K562 (cell line): ENCODE measurements around the gene NLRP9.

Source experiments
- CTCF ChIP-seq, 3 experiments: IDR thresholded peaks in 2 of 3; conservative IDR thresholded peaks in 1 of 3; 2 replicates each; pipeline ENCODE4 v1.5.1; 2011 to 2012; ENCODE audit warnings: low read length in 3 of 3, mild to moderate bottlenecking in 3 of 3, control low read depth in 2 of 3, improper control_type of control experiment in 1 of 3, inconsistent platforms in 1 of 3, low read depth in 1 of 3, mixed read lengths in 1 of 3, moderate library complexity in 1 of 3; ENCODE audit not compliant: insufficient read depth in 2 of 3
- ELF1 ChIP-seq: fragments of 200-800 bp; sonication (Bioruptor generic); IDR thresholded peaks from 2 replicates; pipeline ENCODE4 v1.6.1; 2016; ENCODE audit warnings: missing genetic modification characterization, missing compliant biosample characterization
- HOMEZ ChIP-seq: fragments of 250-450 bp; sonication (Bioruptor Pico); IDR thresholded peaks from 2 replicates; pipeline ENCODE4 v1.4.0; 2020; ENCODE audit warnings: mild to moderate bottlenecking, moderate library complexity
- SIRT6 ChIP-seq: IDR thresholded peaks from one replicate; pipeline ENCODE4 v1.6.1; 2012; ENCODE audit warnings: low read depth, mild to moderate bottlenecking, control low read depth, inconsistent platforms, low read length, moderate library complexity
- SMAD1 ChIP-seq: fragments of 150-350 bp; IDR thresholded peaks from 2 replicates; pipeline ENCODE4 v1.6.1; 2014; ENCODE audit warnings: low read length, low read depth; ENCODE audit not compliant: partially characterized antibody
- SRSF9 ChIP-seq: fragments of 200-400 bp; formaldehyde crosslinking; IDR thresholded peaks from 2 replicates; pipeline ENCODE4 v1.6.1; 2017; ENCODE audit warnings: low read depth, low read length, borderline replicate concordance
- TCF7 ChIP-seq: sonication (generic); IDR thresholded peaks from 2 replicates; pipeline ENCODE4 v1.6.1; 2016; ENCODE audit warnings: antibody characterized with exemption, borderline replicate concordance
- TF ChIP-seq, protein P1 (sequence below): IDR thresholded peaks from 2 replicates; pipeline ENCODE4 v1.6.1; 2016; ENCODE audit warnings: missing genetic modification characterization, missing compliant biosample characterization
- TF ChIP-seq, protein P2 (sequence below), 3 experiments: fragments of 200-800 bp in 1 of 3; fragments of 250-450 bp in 1 of 3; fragments of 450-650 bp in 1 of 3; sonication (Bioruptor Pico) in 1 of 3; sonication (Bioruptor generic) in 1 of 3; formaldehyde crosslinking in 1 of 3; IDR thresholded peaks; 2 replicates each; pipeline versions ENCODE4 v1.6.1 to v1.8.0; 2016 to 2022; ENCODE audit warnings: mild to moderate bottlenecking in 2 of 3, missing genetic modification characterization in 2 of 3, missing compliant biosample characterization in 1 of 3, moderate library complexity in 1 of 3

DNA sequence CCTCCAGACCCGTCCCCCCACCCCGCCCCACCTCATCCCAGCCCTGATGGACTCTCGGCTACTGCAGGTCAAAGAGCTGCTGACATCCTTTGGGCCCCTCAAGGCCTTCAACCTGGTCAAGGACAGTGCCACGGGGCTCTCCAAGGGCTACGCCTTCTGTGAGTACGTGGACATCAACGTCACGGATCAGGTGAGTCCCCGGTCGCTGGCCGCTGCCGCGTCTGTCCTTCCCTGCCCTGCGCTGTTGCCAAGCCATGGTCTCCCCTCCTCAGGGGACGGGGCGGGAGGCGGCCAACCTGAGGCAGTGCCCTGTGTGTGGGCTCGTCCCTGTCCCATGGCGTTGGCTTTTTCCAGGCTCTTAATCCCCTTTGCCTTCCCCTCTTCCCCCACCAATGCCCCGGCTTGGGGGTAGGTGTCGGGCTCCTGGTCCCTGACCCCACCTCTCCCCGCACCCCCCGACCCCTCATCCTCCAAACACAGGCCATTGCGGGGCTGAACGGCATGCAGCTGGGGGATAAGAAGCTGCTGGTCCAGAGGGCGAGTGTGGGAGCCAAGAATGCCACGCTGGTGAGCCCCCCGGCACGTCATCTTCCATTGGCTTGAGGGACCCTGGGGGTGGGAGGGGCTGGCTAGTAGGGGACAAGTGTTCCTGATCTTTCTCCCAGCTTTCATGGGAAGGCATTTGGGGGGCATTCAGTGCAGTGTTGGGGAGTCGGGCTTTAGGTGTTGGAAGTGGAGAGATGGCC lies 69.4 kb downstream of the NLRP9 start:
- no peak for TF ChIP-seq ELF1 (tag)
- TF ChIP-seq, protein P1, sequence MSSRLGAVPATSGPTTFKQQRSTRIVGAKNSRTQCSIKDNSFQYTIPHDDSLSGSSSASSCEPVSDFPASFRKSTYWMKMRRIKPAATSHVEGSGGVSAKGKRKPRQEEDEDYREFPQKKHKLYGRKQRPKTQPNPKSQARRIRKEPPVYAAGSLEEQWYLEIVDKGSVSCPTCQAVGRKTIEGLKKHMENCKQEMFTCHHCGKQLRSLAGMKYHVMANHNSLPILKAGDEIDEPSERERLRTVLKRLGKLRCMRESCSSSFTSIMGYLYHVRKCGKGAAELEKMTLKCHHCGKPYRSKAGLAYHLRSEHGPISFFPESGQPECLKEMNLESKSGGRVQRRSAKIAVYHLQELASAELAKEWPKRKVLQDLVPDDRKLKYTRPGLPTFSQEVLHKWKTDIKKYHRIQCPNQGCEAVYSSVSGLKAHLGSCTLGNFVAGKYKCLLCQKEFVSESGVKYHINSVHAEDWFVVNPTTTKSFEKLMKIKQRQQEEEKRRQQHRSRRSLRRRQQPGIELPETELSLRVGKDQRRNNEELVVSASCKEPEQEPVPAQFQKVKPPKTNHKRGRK (tag), result no peak
- no peak for TF ChIP-seq HOMEZ (CRISPR knock-in tag)
- TF ChIP-seq TCF7, result no peak
- no peak for TF ChIP-seq SIRT6
- TF ChIP-seq, protein P2, sequence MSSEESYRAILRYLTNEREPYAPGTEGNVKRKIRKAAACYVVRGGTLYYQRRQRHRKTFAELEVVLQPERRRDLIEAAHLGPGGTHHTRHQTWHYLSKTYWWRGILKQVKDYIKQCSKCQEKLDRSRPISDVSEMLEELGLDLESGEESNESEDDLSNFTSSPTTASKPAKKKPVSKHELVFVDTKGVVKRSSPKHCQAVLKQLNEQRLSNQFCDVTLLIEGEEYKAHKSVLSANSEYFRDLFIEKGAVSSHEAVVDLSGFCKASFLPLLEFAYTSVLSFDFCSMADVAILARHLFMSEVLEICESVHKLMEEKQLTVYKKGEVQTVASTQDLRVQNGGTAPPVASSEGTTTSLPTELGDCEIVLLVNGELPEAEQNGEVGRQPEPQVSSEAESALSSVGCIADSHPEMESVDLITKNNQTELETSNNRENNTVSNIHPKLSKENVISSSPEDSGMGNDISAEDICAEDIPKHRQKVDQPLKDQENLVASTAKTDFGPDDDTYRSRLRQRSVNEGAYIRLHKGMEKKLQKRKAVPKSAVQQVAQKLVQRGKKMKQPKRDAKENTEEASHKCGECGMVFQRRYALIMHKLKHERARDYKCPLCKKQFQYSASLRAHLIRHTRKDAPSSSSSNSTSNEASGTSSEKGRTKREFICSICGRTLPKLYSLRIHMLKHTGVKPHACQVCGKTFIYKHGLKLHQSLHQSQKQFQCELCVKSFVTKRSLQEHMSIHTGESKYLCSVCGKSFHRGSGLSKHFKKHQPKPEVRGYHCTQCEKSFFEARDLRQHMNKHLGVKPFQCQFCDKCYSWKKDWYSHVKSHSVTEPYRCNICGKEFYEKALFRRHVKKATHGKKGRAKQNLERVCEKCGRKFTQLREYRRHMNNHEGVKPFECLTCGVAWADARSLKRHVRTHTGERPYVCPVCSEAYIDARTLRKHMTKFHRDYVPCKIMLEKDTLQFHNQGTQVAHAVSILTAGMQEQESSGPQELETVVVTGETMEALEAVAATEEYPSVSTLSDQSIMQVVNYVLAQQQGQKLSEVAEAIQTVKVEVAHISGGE (CRISPR knock-in tag; IDR thresholded peaks at IDR 0.05), result no peak
- TF ChIP-seq SMAD1, result no peak
- no peak for TF ChIP-seq CTCF (IDR thresholded peaks at IDR 0.05 in 2 of 3, conservative IDR thresholded peaks at IDR 0.05 in 1 of 3; ENCODE audit: insufficient read depth in 2 of 3, low read depth in 1 of 3, low read length in 3 of 3)
- TF ChIP-seq SRSF9, result no peak
